Midbrain (tissue), 1 donor: Measurements from ENCODE around the gene ARHGAP26.

Source experiments
- DNase-seq: peaks from one replicate; lab custom pipeline; 2025; lab: John Stamatoyannopoulos, UW

The ARHGAP26 gene, protein sequence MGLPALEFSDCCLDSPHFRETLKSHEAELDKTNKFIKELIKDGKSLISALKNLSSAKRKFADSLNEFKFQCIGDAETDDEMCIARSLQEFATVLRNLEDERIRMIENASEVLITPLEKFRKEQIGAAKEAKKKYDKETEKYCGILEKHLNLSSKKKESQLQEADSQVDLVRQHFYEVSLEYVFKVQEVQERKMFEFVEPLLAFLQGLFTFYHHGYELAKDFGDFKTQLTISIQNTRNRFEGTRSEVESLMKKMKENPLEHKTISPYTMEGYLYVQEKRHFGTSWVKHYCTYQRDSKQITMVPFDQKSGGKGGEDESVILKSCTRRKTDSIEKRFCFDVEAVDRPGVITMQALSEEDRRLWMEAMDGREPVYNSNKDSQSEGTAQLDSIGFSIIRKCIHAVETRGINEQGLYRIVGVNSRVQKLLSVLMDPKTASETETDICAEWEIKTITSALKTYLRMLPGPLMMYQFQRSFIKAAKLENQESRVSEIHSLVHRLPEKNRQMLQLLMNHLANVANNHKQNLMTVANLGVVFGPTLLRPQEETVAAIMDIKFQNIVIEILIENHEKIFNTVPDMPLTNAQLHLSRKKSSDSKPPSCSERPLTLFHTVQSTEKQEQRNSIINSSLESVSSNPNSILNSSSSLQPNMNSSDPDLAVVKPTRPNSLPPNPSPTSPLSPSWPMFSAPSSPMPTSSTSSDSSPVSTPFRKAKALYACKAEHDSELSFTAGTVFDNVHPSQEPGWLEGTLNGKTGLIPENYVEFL

DNA sequence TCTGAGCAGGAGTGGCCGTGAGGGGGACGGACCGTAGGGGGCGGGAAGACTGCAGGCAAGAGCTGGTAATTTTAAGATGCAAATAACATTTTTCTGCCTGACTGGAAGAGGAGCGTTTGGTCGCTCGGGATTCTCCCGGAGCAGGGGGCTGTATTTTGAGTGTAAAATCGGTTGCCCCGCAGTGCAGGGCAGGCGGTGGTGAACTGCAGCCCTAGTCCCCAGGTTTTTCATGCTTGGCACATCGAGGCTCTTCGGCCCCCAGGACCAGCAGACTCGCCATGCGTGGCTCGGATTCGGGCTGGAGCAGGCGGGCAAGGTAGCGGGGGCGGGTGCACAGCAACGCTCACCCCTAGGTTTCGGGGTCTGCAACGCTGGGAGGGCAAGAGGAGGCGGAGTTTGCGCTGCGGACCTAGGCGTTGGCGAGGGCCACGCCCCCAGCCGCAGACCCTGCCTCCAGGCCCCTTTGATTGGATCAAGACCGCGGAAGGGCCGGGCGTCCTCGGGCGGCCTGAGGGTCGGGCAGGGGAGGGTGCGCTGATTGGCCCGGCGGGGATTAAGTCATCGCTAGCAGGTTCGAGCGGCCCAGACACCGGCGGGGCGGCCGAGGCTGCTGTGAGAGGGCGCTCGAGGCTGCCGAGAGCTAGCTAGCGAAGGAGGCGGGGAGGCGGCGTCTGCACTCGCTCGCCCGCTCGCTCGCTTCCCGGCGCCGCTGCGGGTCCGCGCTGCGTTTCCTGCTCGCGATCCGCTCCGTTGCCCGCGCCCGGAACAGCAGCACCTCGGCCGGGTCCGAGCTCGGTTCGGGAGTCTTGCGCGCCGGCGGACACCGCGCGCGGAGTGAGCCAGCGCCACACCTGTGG lies at the start of gene ARHGAP26:
ARHGAP26 (plus strand) TSS at position 585 of the 857 bp plus-strand sequence. CDS start 385 bp downstream, outside the sequence.
- peak; percentile 98 for DNase-seq

DNA sequence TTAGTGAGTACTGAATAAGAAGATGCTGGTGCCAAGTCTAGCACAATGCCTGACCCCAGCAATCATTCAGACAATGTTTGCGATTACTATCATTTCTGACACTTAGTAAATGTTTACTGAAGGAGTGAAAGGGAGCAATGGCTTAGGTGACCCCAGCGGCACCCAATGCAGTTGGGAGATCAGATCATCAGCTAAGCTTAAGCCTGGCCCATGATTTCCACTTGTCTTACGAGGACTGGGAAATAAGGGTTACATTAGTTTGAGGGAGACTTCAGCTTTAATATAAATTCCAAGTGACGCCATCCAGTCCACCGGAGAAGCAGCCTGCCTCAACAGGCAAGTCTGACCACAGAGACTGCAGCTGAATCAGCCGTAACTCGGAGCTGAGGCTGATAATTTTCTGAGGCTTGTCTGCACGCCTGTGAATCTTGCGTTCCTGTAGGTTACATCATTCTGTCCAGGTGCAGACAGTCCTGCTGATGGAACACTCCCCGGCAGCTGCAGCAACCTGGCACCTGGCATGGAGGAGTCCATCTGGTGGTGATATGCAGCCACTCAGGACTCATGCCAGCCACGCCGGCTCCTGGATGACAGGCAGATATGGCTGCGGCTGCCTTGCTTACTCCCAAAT lies 49.4 kb upstream of the ARHGAP26 start:
- no peak for DNase-seq

DNA sequence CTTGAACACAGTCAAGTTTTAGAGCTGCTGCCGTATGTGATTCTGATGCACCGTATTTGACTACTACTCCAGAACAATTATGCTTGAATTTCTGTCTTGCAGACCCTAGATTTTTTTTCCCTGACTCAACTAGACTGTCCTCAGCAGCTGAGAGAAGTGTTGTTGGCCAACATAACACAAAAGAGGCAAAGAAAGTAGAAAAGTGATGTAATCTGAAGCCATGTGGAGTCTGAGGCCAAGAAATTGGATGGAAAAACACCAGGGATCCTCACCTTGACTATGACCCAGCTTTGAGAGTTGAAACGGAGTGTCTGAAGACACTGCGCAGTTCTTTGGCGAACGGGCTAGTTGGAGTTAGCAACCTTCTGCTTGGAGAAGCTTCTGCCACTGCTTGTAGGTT lies 48.0 kb upstream of the ARHGAP26 start:
- DNase-seq: peak; percentile 11

DNA sequence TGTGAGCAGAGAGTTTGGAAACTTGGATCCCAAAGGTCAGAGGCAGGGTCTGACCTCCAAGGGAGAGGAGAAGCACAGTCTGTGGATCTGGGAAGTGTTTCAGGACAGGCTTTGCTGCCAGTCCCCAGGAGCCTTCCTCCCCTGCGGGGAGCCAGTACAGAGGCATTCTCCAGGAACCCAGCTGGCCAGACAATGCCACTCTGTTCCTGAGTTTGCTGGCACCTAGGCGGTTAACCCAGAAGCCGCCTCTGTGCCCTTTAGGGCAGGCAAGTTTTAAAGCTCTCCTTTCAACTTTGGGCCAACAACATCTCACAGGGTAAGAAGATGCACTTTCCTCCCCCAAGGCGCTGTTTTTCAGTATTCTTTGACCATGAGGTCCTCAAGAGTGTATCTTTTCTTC lies 47.3 kb upstream of the ARHGAP26 start:
- DNase-seq: peak; percentile 34

DNA sequence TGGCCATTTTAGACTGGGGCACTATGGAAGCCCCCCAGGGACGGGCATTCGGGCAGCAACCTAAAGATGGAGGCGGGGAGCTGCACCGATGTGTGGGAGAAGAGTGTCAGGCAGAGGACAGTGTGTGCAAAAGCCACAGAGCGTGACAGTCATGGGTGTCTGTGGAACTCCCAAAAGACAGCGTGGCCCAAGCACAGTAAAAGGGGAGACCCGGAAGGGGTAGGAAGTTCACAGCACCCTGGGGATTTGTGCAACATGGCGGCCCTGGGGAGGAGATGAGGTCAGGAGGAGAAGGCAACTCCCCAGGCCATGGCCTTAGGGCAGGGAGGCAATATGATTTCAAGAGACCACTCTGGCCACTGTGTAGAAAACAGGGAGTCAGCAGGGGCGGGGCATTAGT lies 45.4 kb upstream of the ARHGAP26 start:
- no peak for DNase-seq

DNA sequence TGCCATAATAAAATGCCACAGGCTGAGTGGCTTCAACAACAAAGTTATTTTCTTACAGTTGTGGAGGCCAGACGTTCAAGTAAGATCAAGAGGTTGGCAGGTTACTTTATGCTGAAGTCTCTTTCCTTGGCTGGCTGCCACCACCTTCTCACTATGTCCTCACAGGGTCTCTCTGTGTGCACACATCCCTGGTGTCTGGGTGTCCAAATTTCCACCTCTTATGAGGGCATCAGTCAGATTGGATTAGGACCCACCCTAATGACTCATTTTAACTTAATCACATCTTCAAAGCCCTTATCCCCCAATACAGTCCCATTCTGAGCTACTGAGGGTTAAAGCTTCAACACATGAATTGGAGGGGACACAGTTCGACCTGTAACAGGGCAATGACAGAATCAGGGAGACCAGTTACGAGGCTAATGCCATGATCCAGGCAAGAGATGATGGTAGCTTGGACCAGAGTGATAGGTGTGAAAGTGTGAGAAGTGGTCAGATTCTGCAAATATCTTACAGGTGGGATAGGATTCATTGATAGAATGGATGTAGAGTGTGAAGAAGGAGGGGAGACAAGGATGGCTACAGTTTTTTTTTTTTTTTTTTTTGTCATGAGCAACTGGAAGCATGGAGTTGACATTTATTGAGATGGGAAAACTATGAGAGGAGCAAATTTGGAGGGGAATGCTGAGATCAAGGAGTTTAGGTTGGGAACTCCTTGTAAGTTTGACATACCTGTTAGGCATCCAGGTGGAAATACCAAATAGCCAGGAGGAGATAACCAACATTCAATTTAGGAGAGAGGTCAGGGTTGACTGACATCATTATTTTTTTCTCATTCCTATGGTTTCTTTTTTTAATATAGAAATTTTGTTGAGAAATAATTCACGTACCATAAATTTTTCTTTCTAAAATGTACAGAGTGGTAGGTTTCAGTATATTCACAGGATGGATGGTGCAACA lies 44.7 kb upstream of the ARHGAP26 start:
- DNase-seq: no peak

DNA sequence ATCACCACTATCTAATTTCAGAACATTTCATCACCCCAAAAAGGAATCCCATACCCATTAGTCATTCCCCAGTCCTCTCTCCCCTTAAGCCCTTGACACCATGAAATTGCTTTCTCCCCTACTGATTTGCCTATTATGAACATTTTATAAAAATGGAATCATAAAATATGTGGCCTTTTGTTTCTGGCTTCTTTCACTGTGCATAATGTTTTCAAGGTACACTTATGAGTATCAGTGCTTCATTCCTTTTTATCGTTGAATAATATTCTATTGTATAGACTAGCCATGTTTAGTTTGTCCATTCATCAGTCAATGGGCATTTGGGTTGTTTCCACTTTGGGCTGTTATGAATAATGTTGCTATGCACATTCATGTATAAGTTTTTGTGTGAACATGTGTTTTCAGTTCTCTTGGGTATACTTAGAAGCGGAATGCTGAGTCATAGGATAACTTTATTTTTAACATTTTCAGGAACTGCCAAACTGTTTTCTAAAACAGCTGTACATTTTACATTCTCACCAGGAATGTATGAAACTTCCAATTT lies 43.9 kb upstream of the ARHGAP26 start:
- no peak for DNase-seq

DNA sequence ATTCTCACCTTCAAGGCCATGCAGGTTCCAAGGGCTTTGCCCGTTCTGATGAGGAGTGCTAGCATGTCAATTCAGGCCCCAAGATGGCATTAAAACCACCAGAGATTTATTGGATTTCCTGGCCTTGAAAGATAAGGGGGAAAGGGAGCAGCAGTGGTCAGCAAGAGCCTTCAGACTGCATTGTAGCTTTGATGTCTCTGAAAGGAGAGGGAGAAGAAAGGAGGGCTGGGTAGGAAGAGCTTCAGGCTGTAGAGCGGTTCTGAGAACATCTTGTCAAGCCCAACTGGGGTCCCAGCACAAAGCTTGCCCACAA lies 42.5 kb upstream of the ARHGAP26 start:
- no peak for DNase-seq

DNA sequence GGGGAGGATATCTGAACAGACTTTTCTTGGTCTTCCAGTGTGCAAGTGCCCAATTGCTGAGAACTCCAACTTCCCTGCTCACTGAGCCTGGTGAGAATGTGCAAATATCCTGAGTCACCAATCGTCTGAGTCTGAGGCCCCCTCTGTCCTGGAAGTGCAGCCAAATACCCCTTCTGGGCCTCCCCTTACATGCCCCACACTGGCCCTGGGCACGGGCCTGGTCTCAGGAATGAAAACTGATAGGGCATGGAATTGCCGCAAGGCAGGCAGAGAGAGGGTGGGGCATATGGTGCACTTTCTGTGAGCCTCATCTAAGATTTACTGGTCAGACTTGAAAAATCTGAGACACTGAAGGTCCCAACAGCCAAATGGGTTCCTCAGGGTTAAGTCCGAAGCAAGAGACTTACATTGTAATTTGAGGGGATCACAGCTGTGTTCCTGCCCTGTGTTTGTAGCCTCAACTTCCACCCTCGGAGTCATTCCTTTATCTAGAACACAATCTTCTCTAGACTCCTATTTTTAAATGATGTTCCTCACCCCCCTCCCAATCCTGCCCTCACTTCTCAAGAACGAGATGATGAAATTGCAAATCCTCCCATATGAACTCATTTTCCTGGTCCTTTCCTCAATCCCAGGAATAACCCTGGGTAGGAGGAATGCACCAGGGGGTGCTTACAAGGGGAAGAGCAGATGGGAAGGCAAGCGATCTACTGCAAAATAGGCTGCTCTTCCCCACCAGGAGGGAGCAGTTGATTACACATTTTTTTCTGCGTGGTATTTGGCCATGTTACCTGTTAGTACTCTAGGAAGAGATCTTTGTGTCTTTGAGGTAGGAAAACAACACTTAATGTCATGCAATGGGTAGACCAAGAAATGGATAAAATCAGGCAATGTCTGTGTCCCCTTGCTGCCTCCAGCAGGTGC lies 34.6 kb upstream of the ARHGAP26 start:
- DNase-seq: no peak

DNA sequence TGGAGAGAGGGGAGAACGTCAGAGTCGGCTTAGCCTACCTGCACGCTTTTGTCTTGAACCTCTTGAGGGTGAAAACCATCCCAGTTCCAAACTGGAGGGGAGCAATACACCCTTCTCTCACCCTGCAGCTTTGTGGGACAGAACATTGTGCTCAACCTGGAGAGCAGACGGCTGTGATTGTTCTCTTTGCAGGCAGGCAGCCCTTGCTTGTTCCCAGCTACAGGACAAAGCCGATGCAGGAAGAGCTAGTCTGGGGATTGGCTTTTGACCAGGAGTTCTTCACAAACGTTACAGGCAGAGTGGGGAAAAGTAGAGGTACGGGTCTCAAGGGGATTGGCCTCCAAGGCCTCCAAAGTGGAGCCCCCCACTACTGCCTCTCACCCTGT lies 33.9 kb upstream of the ARHGAP26 start:
- DNase-seq: no peak

DNA sequence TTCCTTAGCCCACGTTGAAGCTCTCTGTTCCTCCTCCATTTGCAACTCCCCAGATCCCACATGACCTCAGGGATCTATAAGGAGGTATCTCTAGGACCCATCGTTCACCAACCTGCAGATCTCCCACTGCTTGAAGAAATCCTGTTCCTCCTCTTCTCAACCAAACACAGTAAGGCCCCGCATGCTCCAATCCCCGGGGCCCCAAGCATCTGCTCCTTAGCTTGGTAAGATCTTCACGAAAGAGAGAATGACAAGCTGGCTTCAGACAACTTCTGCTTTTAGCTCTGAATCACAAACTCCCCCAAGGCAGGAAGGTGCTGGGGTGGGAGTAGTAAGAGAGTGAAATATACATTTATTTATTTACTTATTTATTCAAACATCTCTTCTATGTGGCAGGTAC lies 33.0 kb upstream of the ARHGAP26 start:
- no peak for DNase-seq

DNA sequence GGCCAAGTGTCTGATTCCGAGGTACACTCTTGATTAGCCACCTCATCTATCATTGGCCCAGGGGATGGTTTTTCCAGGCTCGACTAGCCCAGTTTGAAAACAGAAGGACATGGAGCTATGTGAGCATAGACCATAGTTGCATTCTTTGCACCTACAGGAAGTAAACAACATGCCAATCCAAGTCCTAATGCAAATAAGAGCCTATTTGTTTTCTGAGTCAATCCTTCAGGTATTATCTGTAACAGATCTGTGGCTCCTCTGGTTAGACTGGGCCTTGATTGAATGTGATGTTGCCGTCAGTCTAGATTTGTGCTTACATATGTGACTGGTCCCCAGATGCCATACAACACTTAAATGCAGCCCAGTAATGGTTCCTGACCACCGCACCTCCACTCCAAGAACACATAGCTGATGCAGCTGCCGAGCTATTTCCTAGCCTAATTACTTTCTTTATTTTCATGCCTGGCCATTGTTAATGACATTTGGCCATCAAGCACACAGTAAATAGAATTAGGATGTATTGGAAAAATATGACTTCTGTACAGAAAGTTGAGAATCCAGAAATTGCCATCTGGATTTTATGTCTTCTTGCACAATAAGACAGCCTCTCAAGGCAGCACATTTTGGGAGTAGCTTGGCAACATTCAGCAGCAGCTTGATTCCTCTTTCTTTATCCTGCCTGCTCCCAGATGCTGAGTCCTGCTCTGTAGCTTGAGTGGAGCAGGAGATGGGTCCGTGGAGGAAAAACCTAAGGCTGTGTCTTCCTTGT lies 29.5 kb upstream of the ARHGAP26 start:
- no peak for DNase-seq

DNA sequence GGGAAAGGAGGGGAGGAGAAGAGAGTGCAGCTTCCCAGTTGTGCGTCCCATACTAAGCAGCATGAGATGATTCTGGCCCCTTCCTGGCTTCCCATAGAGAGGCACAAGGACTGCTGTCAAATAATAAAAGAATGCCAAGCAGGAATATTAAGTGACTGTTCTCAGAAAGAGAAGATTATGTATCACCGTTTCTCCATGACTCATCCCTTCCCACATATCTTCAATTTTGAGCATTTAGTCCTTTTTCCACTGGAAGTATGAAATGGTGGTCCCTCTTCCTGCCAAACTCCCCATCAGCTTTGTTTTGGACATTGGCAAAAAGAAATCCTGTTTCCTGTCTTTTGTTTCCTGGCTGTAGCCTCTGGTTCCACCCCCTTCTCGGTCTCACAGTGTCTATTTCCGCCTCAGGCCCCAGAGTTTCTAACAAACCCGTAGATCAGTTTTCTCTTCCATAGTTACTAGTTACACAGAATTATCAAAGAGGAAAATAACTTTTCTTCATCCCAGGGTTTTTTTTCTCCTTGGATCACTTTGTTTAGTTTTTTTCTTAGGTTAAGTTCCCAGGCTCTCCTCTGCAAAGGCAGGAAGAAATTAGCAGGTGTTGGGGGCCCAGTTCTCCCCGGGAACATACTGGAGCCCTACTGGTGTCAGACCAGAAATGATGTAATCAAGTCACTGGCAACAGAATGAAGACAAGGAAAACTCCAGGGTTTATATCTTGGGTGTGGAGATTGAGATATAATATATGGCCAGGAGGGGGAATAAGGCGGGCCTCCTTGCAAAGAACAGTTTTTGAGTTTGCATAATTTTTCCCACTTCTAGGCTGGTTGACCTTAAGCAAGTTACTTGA lies 26.4 kb upstream of the ARHGAP26 start:
- DNase-seq: no peak

DNA sequence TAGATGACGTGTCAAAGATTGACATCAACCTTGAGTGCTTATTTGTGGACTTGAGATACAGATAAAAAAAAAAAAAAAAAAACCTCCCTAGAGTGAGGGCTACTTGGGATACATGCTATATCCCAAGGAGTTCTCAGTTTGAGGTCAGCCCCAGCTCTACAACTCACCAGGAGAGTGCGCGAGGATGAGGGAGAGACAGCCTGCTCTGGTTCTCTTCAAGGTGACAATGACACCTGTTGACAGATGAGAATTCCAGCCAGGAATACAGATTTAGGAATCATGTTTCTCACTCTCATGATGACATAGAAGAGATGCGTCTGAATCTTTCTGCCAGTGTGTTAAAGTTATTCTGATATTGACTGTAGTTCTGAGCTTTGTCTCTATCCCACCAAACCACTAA lies 24.9 kb upstream of the ARHGAP26 start:
- no peak for DNase-seq

DNA sequence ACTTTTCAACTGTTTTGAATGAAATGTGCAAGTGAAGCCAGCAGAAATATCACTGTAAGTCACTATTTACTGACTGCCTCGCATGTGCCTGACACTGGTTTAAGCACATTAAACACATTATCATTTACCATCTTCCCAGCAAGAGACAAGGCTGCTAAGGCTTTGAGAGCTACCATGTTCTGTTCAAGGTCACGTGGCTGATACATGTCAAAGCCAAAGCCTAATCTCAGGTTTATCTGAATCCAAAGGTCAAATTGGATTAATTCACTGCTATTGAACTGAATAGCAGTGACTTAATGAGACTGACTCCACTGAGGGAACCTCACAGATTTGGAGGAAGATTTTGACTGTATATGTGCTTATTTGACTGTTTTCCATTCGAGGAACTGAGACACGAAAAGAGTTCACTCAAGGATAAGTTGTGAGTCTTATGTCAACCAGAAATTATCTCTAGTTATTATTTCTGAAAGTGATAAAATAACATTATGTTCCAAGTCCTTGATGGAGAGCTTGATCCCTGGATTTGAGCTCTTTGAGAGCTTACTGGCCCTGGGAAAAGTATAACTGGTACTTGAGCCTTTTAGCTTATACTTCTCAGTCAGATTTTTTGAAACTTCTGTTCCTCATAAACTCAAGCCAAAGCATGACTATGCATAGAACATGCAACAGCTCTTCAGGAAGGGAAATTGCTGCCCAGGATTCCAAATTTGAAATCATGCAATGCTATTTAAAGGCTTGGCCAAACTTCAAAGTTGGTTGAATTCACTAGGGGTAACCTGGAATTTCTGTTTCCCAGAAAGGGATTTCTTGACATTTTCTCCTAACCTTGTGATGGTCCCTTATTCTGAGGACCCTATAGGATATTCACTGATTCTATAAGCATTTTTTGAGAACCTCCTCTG lies 23.4 kb upstream of the ARHGAP26 start:
- no peak for DNase-seq

DNA sequence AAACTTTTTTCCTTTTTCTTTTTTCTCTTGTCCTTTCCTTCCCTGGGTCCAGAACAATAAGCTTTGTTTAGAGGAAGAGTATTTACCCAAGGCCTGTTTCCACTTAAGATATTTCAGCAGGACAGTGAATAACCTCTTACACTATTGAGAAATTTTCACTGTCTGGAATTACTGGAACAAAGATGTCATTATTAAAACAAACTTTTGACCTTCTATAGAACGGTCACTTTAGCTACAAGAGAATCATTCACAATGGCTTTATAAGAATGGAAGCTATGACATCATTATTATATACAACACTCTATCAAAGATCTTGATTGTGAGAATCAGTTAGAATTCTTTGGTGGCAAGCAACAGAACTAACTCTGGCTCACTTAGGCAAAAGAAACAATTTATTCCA lies 22.0 kb upstream of the ARHGAP26 start:
- DNase-seq: no peak
